ENCODE measurements around the gene LILRB5. TPM values are rescaled to one million over a fixed set of nuclear protein-coding genes. Genes with fewer than 3 reads are reported as not detected.

LILRB5 gene
- total and polyA plus RNA-seq, 2 donors = 4.2 to 5.6 TPM

DNA sequence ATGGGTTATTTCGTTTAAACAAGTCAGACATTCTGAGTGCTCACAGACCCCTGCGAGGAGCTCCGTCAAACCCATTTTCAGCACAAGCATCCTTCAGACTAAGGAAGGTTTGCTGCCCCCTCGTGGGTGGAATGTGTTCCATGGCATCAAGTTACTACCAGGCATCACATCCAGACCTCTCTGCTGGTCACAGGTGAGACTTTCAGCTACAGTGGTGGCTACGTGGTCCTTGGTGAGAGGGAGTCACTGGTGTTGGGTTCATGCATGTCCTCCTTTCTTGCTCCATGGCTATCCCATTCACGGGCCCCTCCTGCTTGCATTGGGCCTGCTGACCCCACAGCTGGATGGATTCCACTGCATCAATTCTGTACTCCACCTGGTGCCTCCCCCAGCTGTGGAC is 9.1 kb upstream of the LILRB5 start:
- H3K36me3 ChIP-seq (ENCODE audit: insufficient read depth) = no peaks in the 10 kb centered on the region
- H3K27ac ChIP-seq (ENCODE audit: low read depth) = no peak overlapping the region
- H3K4me3 ChIP-seq (ENCODE audit: low read depth, low read length) = no peak overlapping the region
- WGBS = 3% methylated on average over 6 of the region's 6 CpGs
- DNase-seq (ENCODE audit: extremely low spot score) = no peak
- H3K4me1 ChIP-seq (ENCODE audit: insufficient read depth) = no peaks in the 10 kb centered on the region

DNA sequence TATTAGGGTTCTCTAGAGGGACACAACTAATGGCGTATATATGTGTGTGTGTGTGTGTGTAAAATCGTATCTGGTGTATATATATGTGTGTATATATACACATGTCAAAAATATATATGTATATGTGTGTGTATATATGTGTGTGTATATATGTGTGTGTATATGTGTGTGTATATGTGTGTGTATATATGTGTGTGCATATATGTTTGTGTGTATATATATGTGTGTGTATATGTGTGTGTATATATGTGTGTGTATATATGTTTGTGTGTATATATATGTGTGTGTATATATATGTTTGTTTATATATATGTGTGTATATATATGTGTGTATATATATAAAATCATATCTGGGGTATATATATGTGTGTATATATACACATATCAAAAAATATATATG is 5.4 kb upstream of the LILRB5 start:
- DNase-seq (ENCODE audit: extremely low spot score) = no peak
- Histone ChIP-seq H3K4me3 (ENCODE audit: low read depth, low read length) (no peak overlapping the region), H3K36me3 (ENCODE audit: insufficient read depth) (no peaks in the 10 kb centered on the region), H3K27ac (ENCODE audit: low read depth) (no peak overlapping the region), H3K4me1 (ENCODE audit: insufficient read depth) (no peaks in the 10 kb centered on the region)
- WGBS = 82% methylated on average over 2 of the region's 2 CpGs

DNA sequence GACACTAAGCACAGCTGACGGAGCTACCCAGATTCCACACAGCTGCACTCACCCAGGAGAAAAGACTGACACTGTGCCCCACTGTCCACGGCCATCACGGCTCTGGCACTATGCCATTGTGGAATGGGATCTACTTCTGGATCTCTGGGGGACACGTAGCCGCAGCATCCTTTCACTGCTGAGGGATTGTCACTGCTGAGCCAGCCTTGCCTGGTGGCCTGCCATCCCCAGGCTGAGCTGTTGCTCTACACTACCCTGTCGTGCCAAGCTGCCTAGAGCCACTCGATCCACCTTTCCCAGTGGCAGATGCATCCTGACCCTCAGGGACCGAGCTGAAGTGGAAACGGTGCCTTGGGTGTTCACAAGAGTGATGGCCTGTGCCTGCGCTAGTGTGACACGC is 5.0 kb upstream of the LILRB5 start:
- Histone ChIP-seq H3K27ac (ENCODE audit: low read depth) (no peak overlapping the region), H3K4me3 (ENCODE audit: low read depth, low read length) (no peak overlapping the region), H3K36me3 (ENCODE audit: insufficient read depth) (no peaks in the 10 kb centered on the region), H3K4me1 (ENCODE audit: insufficient read depth) (no peaks in the 10 kb centered on the region)
- 76% methylated on average over 11 of the region's 11 CpGs for WGBS
- no peak for DNase-seq (ENCODE audit: extremely low spot score)

DNA sequence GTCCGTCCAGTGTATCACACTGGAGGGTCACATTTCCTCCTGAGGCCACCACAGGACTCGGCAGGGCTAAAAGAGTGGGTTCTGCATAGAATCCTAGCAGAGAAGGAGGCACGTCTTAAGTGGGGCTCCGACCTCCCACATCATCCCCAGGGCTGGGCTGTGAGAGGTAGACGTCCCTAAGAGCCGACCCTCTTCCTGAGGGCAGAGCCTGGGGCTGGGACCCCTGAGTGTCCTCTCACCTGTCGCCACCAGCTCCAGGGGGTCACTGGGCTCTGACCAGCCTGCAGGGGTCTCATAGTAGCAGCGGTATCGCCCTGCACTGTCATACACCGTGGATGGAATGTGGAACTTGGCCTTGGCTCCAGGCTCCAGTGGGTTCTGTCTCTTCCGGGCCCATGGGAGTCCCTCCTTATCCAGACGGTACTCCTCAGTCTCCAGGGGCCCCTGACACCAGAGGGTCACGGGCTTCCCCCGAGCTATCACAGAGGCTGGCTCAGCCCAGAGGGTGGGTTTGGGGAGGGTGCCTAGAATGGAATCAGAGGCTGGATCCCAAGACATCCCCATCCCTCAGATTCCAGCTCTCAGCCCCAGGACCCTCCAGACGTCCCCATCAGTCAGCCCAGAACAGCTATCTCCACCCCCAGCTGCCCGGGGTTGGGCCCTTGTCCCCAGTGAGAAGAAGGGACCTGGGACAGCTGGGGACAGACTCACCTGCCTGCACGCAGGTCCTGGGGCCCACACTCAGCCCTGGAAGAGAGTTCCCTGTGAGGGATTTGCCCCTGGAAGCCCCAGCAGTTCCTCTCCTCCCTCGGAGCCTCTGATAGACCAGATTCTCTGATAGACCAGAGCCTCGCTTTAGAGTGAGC is 590 bp downstream of the LILRB5 start:
- WGBS = 72% methylated on average over 19 of the region's 19 CpGs
- H3K4me3 ChIP-seq (ENCODE audit: low read depth, low read length) = no peak overlapping the region
- H3K36me3 ChIP-seq (ENCODE audit: insufficient read depth) = no peaks in the 10 kb centered on the region
- H3K27ac ChIP-seq (ENCODE audit: low read depth) = no peak overlapping the region
- H3K4me1 ChIP-seq (ENCODE audit: insufficient read depth) = no peaks in the 10 kb centered on the region
- no peak for DNase-seq (ENCODE audit: extremely low spot score)

DNA sequence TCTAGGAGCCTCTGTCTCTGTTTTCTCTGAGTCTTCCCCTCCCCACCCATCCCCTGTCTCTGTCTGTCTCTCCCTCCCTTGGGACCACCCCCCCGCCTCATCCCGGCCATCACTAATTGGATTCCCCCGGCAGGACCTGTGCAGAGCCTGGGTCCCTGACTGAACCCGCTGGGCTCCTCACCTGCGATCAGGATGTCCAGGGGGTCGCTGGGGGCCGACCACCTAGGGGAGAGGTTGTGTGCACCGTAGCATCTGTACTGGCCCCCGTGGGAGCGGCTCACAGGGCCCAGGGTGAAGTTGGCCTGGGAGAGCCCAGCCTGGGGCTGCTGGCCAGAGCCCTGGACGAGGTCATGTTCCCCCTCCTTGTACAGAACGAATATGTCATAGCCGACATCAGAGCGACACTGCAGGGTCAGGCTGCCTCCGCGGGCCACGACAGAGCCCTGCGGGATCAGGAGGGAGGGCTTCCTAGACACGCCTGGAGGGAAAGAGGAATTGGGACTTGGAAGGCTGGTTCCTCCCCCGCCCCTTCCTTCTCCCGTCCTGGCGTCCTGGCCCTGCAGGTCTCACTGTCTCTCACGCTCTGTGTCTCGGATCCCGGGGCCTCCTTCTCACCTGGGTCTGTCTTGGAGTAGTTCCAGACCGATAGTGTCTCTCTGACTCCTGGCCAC is 1.8 kb downstream of the LILRB5 start:
- no peak overlapping the region for H3K4me3 ChIP-seq (ENCODE audit: low read depth, low read length)

DNA sequence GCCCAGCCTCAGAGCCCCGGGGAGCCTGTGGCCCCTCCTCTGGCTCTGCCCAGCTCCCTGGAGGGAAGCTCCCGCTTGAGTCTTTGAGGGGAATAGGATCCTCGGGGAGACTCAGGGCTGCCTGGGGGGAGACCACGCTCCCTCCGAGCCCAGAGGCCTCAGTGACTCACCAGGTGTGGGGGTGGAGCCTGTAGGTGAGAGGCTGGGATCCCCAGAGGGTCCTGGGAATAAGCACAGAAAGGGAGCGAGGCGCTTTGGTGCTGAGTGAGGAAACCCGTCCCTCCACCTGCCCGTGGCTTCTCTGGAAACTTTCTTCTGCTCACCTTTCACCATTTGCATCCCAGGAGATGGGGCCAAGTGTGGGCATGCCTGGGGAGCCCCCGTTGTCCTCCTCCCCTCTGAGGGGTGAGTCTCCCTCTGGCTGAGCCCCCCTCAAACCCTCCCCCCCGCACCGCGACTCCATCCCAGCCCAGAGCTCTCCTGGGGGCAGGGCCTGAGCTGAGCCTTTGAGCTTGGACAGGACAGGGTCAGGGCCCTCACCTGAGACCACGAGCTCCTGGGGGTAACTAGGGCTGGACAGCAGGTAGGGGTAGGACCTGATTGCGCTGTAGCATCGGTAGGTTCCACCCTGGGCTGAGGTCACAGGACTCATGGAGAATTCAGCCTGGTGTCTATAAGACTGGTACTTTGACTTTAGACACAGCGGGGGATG is 2.7 kb downstream of the LILRB5 start:
- WGBS = 51% methylated on average over 17 of the region's 17 CpGs
- H3K36me3 ChIP-seq (ENCODE audit: insufficient read depth) = no peaks in the 10 kb centered on the region
- H3K4me3 ChIP-seq (ENCODE audit: low read depth, low read length) = no peak overlapping the region
- DNase-seq (ENCODE audit: extremely low spot score) = no peak
- no peaks in the 10 kb centered on the region for H3K4me1 ChIP-seq (ENCODE audit: insufficient read depth)
- no peak overlapping the region for H3K27ac ChIP-seq (ENCODE audit: low read depth)

More for the DNA sequence above, 1.8 kb downstream of the LILRB5 start:
- 53% methylated on average over 26 of the region's 26 CpGs for WGBS
- Histone ChIP-seq H3K4me1 (ENCODE audit: insufficient read depth) (no peaks in the 10 kb centered on the region), H3K27ac (ENCODE audit: low read depth) (no peak overlapping the region), H3K36me3 (ENCODE audit: insufficient read depth) (no peaks in the 10 kb centered on the region)
- DNase-seq (ENCODE audit: extremely low spot score) = no peak

DNA sequence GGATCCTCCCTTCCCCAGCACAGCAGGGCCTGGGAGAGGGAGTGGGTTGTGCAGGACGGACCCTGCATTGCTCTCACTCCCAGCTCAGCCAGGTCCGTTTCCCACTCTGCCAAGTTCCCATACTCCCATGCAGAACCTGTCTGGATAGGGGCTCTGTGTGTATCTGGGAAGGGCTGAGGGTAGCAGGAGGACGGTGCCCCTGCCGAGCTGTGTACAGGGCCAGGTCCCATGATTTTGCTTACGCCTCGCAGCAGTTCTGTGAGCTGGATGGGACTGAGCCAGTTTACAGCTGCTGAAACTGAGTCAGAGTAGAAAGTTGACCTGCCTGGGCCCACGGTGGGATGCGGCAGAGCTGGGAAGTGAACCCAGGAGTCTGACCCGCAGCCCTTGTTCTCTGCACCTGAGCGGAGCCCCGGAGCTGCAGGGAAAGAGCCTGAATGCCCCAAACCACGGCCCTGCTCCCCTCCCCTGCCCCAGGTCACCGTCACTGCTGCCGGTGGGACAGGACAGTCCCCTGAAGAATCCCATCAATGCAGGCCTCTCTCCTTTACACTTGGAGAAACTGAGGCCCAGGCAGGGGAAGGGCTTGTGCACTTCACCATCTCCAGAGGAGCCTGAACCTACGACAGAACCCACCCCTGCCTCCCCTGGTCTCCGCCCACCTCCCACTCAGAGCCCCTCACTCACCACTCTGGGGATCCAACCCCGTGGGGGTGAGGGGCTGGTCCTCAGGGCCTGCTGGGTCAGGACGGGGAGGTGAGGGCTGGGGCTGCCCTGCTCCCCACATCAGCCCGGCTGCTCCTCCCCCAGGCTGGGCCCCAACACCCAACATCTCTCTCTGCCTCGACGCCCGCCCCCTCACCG is 3.5 kb downstream of the LILRB5 start:
- no peaks in the 10 kb centered on the region for H3K36me3 ChIP-seq (ENCODE audit: insufficient read depth)
- H3K4me3 ChIP-seq (ENCODE audit: low read depth, low read length) = no peak overlapping the region
- WGBS = 61% methylated on average over 23 of the region's 23 CpGs
- no peaks in the 10 kb centered on the region for H3K4me1 ChIP-seq (ENCODE audit: insufficient read depth)
- H3K27ac ChIP-seq (ENCODE audit: low read depth) = no peak overlapping the region
- DNase-seq (ENCODE audit: extremely low spot score) = no peak

DNA sequence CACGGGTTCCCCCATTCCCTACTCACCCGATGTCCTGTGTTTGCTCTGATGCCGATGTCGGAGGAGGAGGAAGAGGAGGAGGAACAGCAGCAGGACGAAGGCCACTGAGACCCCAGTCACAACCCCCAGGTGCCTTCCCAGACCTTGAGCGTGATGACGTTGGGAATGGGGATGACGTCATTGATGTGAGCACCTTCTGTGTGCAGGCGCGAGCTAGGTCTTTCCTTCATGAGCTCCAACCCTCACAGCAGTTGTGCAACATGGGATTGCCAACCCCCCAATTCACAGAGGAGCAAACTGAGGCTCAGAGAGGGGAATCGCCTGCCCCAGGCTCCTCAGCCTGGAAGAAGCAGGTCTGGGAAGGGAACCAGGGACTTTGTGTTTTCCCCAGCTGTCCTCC is 4.2 kb downstream of the LILRB5 start:
- no peak overlapping the region for H3K27ac ChIP-seq (ENCODE audit: low read depth)
- no peaks in the 10 kb centered on the region for H3K4me1 ChIP-seq (ENCODE audit: insufficient read depth)
- H3K4me3 ChIP-seq (ENCODE audit: low read depth, low read length) = no peak overlapping the region
- no peaks in the 10 kb centered on the region for H3K36me3 ChIP-seq (ENCODE audit: insufficient read depth)
- WGBS = 83% methylated on average over 11 of the region's 11 CpGs
- no peak for DNase-seq (ENCODE audit: extremely low spot score)

DNA sequence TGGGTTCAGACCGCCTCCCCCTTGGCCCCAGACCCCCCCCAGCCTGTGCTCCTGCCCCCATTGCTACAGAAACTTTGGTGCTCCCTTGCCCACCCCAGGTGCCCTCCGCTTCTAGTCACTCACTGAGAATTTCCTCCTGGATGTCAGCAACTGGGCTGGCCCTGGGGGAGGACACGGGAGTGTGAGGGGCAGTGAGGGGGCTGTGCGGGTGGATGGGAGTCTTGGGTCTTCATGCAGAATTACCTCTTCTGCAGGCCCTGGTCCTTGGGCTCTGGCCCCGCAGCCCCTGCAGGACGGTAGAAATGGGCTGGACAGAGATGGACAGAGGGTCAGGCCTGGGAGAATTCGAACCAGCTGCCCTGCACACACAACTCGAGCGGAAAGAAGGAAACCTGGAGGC is 4.8 kb downstream of the LILRB5 start:
- Histone ChIP-seq H3K27ac (ENCODE audit: low read depth) (no peak overlapping the region), H3K36me3 (ENCODE audit: insufficient read depth) (no peaks in the 10 kb centered on the region), H3K4me1 (ENCODE audit: insufficient read depth) (no peaks in the 10 kb centered on the region), H3K4me3 (ENCODE audit: low read depth, low read length) (no peak overlapping the region)
- 77% methylated on average over 9 of the region's 9 CpGs for WGBS
- DNase-seq (ENCODE audit: extremely low spot score) = no peak

DNA sequence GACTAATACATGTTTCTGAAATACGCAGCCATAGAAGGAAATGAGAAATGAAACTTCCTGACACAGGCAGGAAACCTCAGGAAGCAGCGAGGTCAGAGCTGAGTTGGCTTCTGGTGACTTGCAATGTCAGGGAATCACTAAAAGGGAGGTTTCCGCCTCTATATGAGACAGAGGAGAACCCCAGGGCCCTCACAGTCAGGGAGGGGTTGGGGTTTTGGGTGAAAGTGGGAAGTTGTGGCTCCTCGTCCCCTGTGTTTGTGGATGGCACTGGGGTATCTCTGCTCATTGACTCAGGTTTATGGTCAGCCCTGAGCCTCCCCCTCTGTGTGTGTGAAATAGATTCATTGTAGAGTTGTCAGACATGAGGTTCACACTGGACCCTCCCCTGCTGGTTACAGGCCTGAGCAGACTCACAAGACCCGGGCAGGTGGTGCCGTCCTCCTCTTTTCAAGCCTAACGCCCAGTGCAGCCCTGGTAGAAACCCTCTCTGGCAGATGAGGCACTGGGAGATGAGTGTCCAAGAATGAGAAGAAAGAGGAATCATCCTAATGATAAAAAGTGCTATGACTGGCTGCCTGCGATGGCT is 9.0 kb downstream of the LILRB5 start:
- Histone ChIP-seq H3K36me3 (ENCODE audit: insufficient read depth) (no peaks in the 10 kb centered on the region), H3K4me1 (ENCODE audit: insufficient read depth) (no peaks in the 10 kb centered on the region), H3K4me3 (ENCODE audit: low read depth, low read length) (no peak overlapping the region), H3K27ac (ENCODE audit: low read depth) (no peak overlapping the region)
- 65% methylated on average over 8 of the region's 8 CpGs for WGBS
- no peak for DNase-seq (ENCODE audit: extremely low spot score)

DNA sequence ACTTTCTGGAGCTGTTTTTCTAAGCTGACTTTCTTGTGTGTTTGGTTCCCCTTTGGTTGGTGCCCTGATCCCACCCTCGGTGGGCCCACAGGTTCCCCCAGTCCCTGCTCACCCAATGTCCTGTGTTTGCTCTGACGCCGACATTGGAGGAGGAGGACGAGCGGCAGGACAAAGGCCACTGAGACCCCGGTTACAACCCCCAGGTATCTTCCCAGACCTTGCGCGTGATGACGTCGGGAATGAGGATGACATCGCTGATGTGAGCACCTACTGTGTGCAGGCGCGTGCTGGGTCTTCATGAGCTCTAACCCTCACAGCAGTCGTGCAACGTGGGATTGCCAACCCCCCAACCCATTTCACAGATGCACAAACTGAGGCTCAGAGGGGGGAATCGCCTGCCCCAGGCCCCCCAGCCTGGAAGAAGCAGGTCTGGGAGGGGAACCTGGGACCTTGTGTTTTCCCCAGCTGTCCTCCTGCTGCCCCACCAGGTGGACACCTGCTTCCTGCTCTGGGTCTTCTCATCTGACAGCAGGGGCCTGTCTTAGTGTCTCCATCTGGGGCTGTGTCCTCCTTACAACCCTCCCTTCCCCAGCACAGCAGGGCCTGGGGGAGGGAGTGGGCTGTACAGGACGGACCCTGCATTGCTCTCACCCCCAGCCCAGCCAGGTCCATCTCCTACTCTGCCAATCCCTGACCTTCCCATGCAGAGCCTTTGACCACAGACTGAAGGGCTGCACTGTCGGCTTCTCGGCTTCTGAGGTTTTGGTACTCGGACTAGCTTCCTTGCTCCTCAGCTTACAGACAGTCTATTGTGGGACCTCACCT is 9.8 kb downstream of the LILRB5 start:
- DNase-seq (ENCODE audit: extremely low spot score) = no peak
- 81% methylated on average over 20 of the region's 20 CpGs for WGBS
- H3K27ac ChIP-seq (ENCODE audit: low read depth) = no peak overlapping the region

DNA sequence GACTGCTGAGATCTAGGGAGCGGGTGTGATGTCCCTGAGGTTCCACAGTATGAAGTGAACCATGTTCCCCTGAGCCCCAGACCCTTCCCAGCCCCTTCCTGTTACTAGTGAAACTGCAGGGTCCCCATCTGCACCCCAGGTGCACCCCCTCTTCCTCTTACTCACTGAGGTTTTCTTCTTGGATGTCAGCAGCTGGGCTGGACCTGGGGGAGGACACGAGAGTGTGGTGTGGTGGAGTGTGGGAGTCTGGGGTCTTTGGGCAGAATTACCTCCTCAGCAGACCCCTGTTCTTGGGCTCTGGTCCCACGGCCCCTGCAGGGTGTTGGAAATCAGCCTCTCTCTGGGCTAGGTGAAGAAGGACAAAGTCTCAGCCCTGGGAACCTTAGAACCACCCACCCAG is 11.1 kb downstream of the LILRB5 start:
- H3K4me1 ChIP-seq (ENCODE audit: insufficient read depth) = no peaks in the 10 kb centered on the region
- no peak for DNase-seq (ENCODE audit: extremely low spot score)
- no peaks in the 10 kb centered on the region for H3K36me3 ChIP-seq (ENCODE audit: insufficient read depth)
- H3K27ac ChIP-seq (ENCODE audit: low read depth) = no peak overlapping the region
- no peak overlapping the region for H3K4me3 ChIP-seq (ENCODE audit: low read depth, low read length)
- 71% methylated on average over 3 of the region's 3 CpGs for WGBS

More for the DNA sequence above, 9.8 kb downstream of the LILRB5 start:
- no peaks in the 10 kb centered on the region for H3K4me1 ChIP-seq (ENCODE audit: insufficient read depth)
- H3K4me3 ChIP-seq (ENCODE audit: low read depth, low read length) = no peak overlapping the region
- H3K36me3 ChIP-seq (ENCODE audit: insufficient read depth) = no peaks in the 10 kb centered on the region
